Measurements from ENCODE around the gene SH3BGRL3.
"Not testable (repeated sequence)": the region's sequence is repeated elsewhere in the genome, so short reads cannot be mapped to it uniquely, and the experiment has no call there.

Gene SH3BGRL3

GRCh38 chr1:26327956-26328362, 48.1 kb downstream of the SH3BGRL3 start:
- no peak for DNase-seq (ENCODE audit: insufficient read length)
- no peak for FAIRE-seq
- no peak for TF ChIP-seq POLR2A (IDR thresholded peaks at IDR 0.05; ENCODE audit: low read depth, low read length)
- no peak for TF ChIP-seq POLR2AphosphoS5 (IDR thresholded peaks at IDR 0.05; ENCODE audit: low read depth, low read length)
- no peak for TF ChIP-seq TAF1 (IDR thresholded peaks at IDR 0.05; ENCODE audit: borderline replicate concordance, low read depth, low read length)

GRCh38 chr1:26328597-26328996, 48.7 kb downstream of the SH3BGRL3 start:
- FAIRE-seq, result no peak
- TF ChIP-seq POLR2AphosphoS5 (IDR thresholded peaks at IDR 0.05; ENCODE audit: low read depth, low read length) (no peak), TAF1 (IDR thresholded peaks at IDR 0.05; ENCODE audit: borderline replicate concordance, low read depth, low read length) (no peak), POLR2A (IDR thresholded peaks at IDR 0.05; ENCODE audit: low read depth, low read length) (no peak)
- no peak for DNase-seq (ENCODE audit: insufficient read length)

GRCh38 chr1:26329380-26329779, 49.5 kb downstream of the SH3BGRL3 start:
- FAIRE-seq; DNase-seq (ENCODE audit: insufficient read length): not testable (repeated sequence)

- FAIRE-seq (no peak), DNase-seq (ENCODE audit: insufficient read length) (no peak)
- TF ChIP-seq POLR2AphosphoS5 (IDR thresholded peaks at IDR 0.05; ENCODE audit: low read depth, low read length) (no peak), POLR2A (IDR thresholded peaks at IDR 0.05; ENCODE audit: low read depth, low read length) (no peak), TAF1 (IDR thresholded peaks at IDR 0.05; ENCODE audit: borderline replicate concordance, low read depth, low read length) (no peak)
Measured at GRCh38 chr1:26330276-26330675, 50.4 kb downstream of the SH3BGRL3 start.
